Inferior parietal cortex (tissue), 1 donor: ENCODE results near the gene CPNE2.

Experiments used
- DNase-seq: peaks from one replicate; pipeline ENCODE4 v3.0.0-alpha.2; 2016; ENCODE audit errors: extremely low spot score

The CPNE2 gene

DNA sequence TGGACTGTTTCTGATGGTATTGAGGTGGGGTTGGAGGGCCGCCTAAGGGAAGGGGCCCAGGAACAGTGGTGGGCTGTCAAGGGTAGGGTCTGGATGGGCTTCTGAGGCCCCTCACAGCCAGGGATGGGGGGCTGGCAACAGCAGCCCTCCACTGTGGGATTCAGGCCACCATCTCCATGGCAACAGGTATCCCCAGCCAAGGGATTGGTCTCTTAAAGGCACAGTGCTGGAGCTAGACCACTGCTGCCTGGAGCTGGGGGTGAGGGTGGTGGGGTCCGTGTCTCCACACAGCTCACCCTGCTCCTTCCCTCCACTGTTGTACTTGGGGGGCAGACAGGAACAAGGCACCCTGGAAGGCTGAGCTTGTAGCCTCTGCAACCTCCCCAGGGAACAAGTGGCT lies 51.6 kb downstream of the CPNE2 start:
- DNase-seq: no peak

DNA sequence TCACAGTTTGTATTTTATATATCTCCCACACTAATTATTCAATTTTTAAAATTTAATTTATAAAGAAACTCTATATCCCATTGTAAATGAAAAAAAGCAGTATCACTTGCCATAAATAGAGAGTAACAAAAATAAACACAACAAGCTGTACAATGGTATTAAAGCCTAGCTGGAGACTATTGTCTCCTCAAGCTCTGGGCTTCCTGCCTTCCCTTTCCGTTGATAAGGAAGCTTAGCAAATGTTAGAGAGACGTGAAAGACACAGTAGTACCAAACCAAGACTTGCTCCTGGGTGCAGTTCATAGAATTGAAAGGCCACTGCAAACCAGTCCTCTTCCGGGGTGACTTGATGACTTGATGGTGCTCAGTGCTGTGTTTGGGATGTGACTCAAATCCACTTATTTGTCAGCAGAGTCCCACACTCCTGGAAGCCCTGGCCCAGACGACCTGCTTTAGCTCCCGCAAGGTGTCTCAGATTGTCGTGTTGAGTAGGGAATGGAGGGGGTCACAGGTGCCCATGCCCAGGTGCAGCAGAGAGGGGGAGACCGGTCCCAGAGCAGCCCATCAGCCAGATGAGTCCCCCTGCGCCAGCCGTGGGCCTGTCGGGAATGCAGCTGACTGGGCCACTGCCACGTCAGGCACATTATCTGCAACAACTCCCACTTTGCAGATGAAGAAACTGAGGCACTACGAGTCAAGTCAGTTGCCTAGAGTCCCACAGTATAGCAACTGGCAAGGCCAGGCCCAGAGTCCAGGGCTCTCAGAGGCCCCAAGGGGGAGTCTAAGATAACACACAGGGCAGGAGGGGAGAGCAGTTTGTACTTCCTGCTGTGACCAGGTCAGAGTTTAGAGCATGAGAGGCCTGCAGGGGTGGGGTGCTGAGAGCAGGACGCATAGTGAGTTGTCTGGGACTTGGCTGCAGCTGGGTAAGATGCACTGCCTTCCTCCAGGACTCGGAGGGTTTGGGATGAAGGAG lies 53.0 kb downstream of the CPNE2 start:
- no peak for DNase-seq

DNA sequence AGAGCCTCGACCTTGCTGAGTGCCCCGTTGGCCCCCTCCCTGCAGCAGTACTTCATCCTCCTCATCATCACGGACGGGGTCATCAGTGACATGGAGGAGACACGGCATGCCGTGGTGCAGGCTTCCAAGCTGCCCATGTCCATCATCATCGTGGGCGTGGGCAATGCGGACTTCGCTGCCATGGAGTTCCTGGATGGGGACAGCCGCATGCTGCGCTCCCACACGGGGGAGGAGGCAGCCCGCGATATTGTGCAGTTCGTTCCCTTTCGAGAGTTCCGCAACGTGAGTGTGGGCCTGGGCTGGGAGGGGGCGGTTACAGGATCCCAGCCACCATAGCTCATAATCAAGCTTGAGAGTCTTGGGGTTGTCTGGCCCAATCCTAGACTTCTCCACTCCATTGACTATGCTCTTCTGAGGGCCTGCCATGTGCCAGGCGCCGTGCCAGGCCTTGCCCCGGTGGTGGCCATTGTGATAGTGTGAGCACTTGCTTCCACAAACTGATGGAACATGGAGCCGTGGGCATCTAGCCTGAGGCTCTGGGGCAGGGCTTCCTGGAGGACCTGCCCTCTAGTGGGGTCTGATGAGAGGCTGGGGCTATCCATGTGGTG lies 53.8 kb downstream of the CPNE2 start:
- DNase-seq: no peak

DNA sequence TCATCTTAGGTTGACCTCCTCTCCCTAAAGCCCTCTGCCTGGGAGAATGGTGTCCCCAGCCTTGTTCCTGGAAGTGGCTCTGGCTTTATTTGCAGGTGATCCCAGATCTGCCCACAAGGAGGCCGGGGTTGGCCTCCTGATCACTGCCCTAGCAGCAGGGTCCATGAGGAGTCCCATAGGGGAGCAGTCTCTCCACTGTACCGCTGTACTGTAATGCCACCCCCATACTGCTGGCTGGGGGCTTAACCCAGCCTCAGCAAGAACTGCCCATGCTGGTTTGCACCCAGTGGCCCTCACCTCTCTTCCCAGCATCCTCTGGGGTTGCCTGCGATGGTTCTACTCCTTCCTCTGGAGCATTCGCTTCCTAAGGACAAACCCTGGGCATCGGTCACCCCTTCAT lies 54.4 kb downstream of the CPNE2 start:
- DNase-seq: no peak

DNA sequence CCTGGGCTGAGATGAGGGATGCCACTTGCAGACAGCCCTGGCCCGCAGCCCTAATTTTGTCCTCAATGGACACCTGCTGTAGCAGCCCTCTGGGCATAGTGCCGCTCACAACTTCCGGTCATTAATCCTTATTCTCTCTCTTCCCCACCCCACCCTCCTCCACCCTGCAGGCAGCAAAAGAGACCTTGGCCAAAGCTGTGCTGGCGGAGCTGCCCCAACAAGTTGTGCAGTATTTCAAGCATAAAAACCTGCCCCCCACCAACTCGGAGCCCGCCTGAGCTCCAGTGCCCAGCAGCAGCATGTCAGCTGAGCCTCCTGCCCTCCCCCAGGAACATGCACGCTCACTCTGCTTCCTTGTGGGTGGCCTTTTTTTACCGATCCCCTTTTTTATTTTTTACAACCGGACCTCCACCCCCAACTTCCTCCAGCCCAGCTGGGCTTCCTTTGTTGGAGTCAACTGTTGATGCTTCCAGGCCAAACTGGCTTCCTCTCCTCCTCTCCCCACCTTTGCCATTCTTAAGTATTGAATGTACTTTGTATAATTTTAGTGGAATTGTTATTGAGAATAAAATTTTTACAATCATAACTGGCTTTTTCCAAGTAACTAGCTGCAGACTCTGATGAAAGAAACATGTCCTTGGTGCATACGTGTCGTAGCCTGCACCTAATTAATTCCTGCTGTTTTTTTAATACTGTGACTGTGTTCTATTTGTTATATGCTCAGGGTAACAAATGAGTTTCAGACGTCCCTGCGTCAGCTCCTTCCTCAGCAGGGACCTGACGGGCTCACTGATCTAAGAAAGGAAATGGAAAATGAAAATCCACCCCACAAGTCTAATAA lies 55.2 kb downstream of the CPNE2 start:
- DNase-seq: no peak

DNA sequence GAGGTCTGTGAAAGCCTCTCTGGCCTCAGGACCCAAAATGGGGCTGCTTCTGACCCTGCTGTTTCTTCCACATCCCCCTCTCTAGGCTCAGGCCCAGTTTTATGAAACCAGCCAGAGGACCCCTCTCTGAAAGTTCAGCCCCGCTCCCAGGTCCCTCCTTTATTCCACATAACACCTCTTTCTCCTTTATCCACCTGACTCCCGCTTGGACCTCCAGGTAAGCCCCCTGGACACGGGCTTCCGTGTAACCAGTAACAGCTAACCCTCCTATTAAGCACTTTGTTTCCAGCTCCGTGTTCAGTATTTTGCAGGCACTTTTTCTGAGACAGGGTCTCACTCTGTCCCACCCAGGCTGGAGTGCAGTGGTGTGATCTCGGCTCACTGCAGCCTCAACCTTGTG lies 56.1 kb downstream of the CPNE2 start:
- DNase-seq: no peak

DNA sequence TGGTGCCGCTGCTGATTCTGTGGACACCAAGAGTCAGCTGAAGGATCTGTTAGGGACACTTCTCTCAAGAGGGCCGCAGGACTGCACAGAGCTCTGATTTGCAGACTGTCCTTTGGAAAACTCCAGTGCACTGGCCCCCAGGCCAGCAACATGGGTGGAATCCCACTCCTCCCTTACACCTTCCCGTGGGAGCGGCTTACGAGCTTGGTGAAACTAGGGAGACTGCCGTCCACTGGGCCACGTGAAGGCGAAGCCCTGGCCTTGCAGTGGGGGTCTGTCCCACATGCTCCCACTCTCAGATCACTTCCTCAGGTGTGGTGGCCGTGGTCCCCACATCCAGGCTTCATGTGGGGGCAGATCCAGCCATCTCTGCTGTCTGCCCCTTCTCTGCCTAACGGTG lies 57.0 kb downstream of the CPNE2 start:
- no peak for DNase-seq

DNA sequence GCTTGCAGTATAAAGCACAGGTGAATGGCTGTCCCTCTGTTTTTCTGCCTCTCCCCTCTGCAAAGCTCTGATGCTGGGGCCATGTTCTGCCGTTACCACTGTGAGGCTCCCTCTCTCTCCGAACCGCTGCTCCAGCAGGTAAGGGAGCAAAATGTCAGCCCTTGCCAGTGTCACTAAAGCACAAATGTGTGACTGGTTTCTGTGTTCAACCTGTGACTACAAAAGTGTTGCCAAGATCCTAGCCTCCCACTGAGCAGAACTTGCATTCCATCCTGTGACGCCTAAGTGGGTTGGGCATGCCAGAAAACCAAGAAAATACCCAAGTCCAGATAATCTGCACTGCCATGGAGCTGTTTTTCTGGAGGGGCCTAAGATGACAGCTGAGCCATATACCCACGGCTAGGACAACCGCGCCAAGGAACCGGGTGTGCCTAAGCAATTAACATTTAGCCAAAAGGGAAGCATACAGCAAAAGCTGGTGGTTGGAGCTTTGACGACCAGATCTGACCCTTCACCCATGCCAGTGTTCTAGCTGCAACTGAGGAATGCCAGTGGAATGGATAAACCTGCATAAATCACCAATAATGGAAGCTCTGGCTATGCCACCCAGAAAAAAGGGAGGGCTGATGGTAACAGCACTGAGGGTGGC lies 58.4 kb downstream of the CPNE2 start:
- no peak for DNase-seq

DNA sequence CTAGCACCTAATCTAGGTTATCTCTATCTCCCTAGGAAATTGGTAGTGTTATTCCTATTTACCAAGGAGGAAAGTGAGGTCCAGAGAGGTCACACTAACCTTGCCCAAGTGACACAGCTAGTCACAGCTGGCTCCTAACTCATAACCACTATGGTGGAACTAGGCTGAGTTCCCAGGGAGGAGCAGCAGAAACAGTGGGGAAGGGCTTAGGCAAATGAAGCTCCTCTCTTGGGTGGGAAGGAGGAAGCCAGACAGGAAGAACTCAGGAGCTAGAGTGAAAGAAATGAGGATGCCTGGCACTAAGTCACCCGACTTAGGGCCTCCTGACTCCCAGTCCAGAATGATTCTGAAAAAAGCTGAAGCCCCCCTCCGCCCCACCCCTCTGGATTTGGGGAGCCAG lies 59.0 kb downstream of the CPNE2 start:
- DNase-seq: no peak

DNA sequence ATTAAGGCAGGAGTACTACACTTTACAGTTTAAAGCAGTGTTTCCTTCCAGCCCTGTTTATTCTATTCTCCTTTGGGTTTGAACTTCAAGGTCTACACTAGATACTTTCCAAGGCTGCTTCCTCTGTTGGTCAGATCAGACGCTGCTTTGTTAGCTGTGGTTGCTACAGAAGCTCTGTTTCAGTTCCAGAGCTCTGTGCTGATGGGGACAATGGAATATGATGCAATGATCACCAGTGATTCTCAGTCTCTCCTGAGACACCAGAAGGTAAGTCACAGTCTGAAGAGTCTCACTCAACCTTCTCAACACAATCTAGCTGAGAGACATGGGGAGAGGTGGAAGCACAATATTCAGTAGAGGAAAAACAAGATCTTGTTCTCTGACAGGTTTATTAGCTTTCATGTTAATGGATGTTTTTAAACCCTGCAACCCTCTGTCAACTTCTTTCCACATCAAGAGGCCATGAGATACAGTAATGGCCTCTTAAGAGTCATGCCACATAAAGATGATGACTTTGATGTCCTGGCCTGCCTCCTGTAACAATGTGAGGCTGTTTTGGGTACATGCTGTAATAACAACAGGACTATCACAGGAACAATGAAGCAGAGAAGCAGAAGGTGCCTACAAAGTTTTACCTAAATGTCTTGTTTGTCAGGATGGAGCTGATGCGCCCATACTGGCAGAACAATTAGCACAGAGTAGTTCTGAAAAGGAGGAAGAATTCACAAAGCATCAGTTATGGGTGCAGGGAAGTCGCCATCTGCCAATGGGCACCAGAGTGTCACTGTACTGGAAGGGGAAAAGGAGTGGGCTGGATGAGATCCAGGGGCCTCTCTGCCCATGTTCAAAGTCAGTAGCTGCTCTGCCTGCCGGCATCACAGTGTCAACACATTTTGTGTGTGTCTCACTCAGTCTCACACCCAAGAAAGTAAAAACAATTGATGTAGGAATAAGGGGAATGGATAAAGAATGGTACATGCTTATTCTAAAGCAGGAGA lies 60.0 kb downstream of the CPNE2 start:
- DNase-seq: no peak

DNA sequence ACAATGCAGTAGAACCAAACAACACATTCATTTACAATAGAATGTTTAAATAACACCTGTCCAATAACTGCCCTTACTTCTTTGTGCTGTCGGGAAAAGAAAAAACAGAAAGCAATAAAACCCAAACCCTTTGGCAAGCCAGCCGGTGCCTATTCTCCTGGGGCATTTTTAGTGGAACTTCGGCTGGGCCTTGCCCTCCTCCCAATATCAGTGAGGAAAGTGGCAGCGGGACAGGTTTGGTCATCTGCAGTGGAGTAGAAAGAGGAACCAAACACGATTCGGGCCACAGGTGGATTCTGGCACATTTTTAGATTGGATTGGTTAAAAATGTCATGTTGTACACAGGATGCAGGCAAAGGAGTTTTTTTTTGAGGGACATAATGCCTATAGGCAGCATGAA lies 61.5 kb downstream of the CPNE2 start:
- DNase-seq: no peak

DNA sequence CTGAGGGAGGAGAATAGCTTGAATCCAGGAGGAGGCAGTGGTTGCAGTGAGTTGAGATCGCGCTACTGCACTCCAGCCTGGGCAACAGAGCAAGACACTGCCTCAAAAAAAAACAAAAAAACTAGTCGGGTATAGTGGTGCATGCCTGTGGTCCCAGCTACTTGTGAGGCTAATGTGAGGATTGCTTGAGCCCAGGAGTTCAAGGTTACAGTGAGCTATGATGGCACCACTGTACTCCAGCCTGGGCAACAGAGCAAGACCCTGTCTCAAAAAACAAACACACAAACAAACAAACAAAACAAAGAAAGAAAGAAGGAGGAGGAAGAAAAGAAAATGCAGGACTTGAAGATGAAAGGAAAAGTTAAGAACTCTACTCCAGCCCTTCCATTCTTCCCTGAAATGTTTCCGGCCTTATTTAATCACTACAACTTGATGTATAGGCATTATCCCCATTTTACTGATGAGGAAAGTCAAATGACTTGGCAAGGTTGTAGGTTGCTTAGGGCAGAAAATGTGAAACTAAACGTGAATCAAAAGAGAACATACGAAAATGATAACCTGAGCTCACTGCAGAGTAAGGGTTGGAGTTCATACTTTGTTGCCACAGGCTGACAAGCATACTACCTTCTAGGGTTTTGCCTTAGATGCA lies 63.4 kb downstream of the CPNE2 start:
- DNase-seq: no peak

DNA sequence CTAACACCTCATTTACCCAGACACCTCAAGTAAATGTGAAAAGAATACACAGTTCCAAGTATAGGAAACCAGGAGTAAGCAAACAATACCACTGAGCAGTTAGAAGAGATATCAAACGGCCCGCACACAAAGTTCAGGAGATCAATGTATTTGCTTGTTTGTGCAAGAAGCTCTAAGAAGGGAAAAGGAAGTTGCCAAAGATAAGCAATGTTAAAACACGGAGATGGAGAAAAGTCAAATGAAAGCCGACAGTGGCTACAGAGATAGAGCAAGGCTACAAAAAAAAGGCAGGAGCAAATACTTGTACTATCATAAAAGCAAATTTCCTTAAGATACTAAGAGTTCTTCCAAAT lies 63.9 kb downstream of the CPNE2 start:
- DNase-seq: no peak

DNA sequence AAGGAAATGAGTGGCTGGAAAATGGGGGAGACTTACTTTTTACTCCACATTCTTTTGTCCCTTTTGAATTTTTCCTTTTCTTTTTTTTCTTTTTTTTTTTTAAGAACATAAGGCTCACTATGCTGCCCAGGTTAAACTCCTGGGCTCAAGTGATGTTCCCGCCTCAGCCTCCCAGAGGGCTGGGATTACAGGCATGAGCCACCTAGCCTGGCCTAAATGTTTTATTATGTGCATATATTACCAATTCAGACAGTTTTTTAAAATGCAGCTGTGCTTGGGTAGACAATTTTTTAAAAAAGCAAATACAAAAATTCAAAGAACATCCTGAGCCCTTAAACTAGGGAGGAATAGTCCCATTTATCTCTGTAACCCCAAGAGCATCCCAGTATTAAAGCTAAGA lies 65.2 kb downstream of the CPNE2 start:
- no peak for DNase-seq

DNA sequence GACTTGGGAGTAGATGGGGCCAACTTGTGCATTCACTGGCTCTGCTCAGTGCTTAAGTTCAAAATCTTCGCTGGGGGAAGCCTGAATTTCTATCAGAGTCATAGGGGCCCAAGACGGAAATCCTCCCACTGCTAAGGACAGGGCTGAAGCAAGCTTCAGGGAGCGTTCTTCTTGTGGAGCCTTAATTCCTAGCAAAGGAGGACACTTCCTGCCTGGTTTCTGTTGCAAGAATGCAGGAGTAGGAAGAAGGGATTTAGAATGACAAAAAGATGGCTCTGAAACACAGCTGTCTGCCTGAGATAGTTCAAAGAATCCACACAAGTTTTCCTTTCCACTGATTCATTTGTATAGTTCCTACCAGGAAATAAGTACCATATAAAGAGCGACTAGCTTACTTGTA lies 67.1 kb downstream of the CPNE2 start:
- DNase-seq: no peak

DNA sequence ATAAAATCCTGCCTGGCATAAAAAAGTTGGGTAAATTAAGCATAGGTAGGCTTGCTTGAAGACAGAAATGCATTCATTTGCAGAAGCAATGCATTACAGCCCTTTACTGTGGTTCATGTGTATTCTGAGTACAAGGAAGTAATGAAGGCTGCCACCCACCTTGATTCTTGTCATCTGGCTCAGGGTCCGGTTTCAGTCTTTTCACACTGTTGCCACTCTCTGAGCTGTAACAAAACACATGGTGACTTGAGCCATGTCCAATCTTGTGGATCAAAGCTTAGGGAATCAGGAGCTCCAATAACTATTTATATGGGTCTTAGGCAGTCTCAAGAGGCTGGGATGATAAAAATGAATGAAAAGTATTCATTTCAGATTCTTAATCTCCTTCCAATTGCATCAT lies 71.5 kb downstream of the CPNE2 start:
- DNase-seq: no peak

DNA sequence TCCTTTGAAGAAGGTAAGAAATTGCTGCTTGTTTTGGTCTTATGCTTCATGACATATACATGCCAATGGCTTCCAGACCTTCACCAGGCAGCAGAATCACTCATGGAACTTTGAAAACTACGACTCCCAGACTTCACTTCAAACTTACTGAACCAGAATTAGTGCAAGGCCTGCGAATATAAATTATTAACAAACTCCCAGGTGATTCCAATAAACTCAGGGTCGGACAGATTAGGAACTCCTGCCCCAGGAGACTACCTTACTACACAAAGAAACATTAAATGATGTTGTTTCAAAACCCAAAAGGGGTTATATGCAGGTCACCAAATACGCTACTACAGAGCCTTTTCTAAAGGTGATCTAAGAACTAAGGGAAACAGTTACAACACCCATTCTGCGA lies 73.1 kb downstream of the CPNE2 start:
- DNase-seq: no peak

DNA sequence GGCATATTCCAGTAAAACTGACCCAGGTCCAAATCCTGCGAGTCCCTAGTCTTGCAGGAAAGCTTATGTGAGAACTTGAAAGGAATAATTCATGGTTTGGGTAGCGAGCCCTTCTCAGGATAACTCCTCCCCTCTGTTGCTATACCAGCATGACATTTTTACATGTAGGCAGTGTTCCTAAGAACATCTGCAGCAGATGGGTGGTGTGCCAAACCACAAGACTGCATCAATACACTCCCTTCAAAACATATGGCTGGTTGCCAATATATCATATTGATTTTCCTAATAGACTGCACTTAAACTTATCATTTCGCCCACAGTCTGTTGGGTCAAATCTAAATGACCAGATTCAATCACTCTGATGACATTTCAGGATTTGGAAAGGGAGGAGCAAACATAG lies 73.6 kb downstream of the CPNE2 start:
- no peak for DNase-seq

DNA sequence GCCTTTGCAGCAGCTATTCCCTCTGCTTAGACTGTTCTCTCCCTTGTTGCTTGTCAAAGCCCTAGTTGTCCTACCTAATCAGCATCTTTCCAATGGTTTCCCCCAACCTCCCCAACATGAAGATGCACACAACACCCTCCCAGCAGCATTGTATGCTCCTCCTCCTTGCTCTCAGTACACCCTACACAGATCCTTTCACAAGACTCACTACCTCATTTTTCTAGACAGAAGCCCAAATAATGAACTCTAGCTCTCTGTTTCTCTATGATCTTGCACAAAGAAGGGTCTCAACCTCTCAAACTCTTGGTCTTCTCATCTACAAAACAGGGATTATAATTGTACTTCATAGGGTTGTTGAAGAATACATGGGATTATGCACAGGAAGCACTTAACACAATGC lies 74.1 kb downstream of the CPNE2 start:
- no peak for DNase-seq

DNA sequence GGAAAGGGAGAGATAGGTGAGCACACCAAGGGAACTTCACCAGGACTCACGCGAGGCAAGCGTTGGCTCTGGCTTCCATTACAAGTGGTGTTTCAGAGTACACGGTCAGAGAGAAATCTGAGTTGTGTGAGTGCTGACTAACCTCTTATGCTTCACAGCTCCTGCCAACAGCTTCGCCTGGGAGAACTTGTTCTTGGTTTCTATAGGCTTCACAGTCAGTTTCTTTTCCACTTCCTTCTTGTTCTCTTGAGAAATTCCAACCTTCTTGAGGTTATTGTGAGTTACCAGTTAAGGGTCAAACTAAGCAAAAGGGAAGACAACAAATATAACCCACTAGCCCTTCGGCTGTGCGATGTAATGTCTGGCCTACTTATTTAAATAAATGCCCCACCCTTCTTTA lies 74.6 kb downstream of the CPNE2 start:
- DNase-seq: no peak
